Measurements from ENCODE around the gene GJA3. TPM values are rescaled to one million over a fixed set of nuclear protein-coding genes. Genes with fewer than 3 reads are reported as not detected.

The GJA3 gene
- total and polyA plus RNA-seq, 4 donors, result 0.02 to 0.05 TPM; not detected in 2

- TF ChIP-seq RXRA (IDR thresholded peaks at IDR 0.05) (no peak), CTCF (IDR thresholded peaks at IDR 0.05; ENCODE audit: low read depth, low read length, missing input control) (no peak), JUND (IDR thresholded peaks at IDR 0.05) (no peak), FOXA2 (IDR thresholded peaks at IDR 0.05) (no peak), YY1 (IDR thresholded peaks at IDR 0.05) (no peak), NR2F2 (IDR thresholded peaks at IDR 0.05) (no peak)
These were observed 55.6 kb downstream of the GJA3 start (continued) for GRCh38 chr13:20105161-20105689.

GRCh38 chr13:20102525-20103180 is 58.2 kb downstream of the GJA3 start:
- WGBS, result 57% methylated on average over 9 of the region's 9 CpGs

GRCh38 chr13:20101467-20102316 is 59.2 kb downstream of the GJA3 start:
- H3K36me3 ChIP-seq (ENCODE audit: control insufficient read depth in 4 of 4, insufficient read depth in 3 of 4, low read depth in 1 of 4, low read length in 3 of 4), result no peaks in the 10 kb centered on the region
- H3K4me1 ChIP-seq (ENCODE audit: control insufficient read depth in 4 of 4, insufficient read depth in 4 of 4, low read length in 3 of 4), result no peaks in the 10 kb centered on the region
- H3K27ac ChIP-seq (ENCODE audit: low read depth in 1 of 2, low read length in 2 of 2), result no peak overlapping the region
- no peak overlapping the region for H3K9ac ChIP-seq (ENCODE audit: low read depth in 1 of 2, low read length in 2 of 2)
- H3K27me3 ChIP-seq (ENCODE audit: control insufficient read depth in 4 of 4, insufficient read depth in 4 of 4, low read length in 3 of 4), result no peaks in the 10 kb centered on the region
- DNase-seq (ENCODE audit: low spot score), result no peak
- 58% methylated on average over 8 of the region's 8 CpGs for WGBS
- H3K4me3 ChIP-seq (ENCODE audit: low read depth in 1 of 3, low read length in 3 of 3), result no peak overlapping the region
- H3K9me3 ChIP-seq (ENCODE audit: control insufficient read depth in 4 of 4, low read length in 3 of 4), result no peaks in the 10 kb centered on the region
- TF ChIP-seq HNF4G (IDR thresholded peaks at IDR 0.05) (no peak), ATF3 (IDR thresholded peaks at IDR 0.05) (no peak), FOXA1 (IDR thresholded peaks at IDR 0.05) (no peak), FOXA2 (IDR thresholded peaks at IDR 0.05) (no peak), NR2F2 (IDR thresholded peaks at IDR 0.05) (no peak), GABPA (IDR thresholded peaks at IDR 0.05 in 1 of 2, conservative IDR thresholded peaks at IDR 0.05 in 1 of 2) (no peak), RXRA (IDR thresholded peaks at IDR 0.05) (no peak), TAF1 (conservative IDR thresholded peaks at IDR 0.05) (no peak), ZBTB33 (IDR thresholded peaks at IDR 0.05) (no peak), EGR1 (IDR thresholded peaks at IDR 0.05; ENCODE audit: low read depth in 2 of 2) (no peak), RAD21 (IDR thresholded peaks at IDR 0.05) (no peak), CTCF (IDR thresholded peaks at IDR 0.05; ENCODE audit: low read depth, low read length, missing input control) (no peak), HNF4A (conservative IDR thresholded peaks at IDR 0.05) (no peak), MAX (IDR thresholded peaks at IDR 0.05) (no peak)

More at GRCh38 chr13:20102525-20103180, 58.2 kb downstream of the GJA3 start:
- TF ChIP-seq FOXA1 (IDR thresholded peaks at IDR 0.05) (no peak), RXRA (IDR thresholded peaks at IDR 0.05) (no peak), JUND (IDR thresholded peaks at IDR 0.05) (no peak), MAX (IDR thresholded peaks at IDR 0.05) (no peak), NR2F2 (IDR thresholded peaks at IDR 0.05) (no peak), ATF3 (IDR thresholded peaks at IDR 0.05) (no peak), SP1 (IDR thresholded peaks at IDR 0.05) (no peak), GABPA (IDR thresholded peaks at IDR 0.05 in 1 of 2, conservative IDR thresholded peaks at IDR 0.05 in 1 of 2) (no peak)
- no peak overlapping the region for H3K27ac ChIP-seq (ENCODE audit: low read depth in 1 of 2, low read length in 2 of 2)
- H3K4me1 ChIP-seq (ENCODE audit: control insufficient read depth in 4 of 4, insufficient read depth in 4 of 4, low read length in 3 of 4), result no peaks in the 10 kb centered on the region
- H3K4me3 ChIP-seq (ENCODE audit: low read depth in 1 of 3, low read length in 3 of 3), result no peak overlapping the region
- no peaks in the 10 kb centered on the region for H3K9me3 ChIP-seq (ENCODE audit: control insufficient read depth in 4 of 4, low read length in 3 of 4)
- H3K9ac ChIP-seq (ENCODE audit: low read depth in 1 of 2, low read length in 2 of 2), result no peak overlapping the region
- no peaks in the 10 kb centered on the region for H3K27me3 ChIP-seq (ENCODE audit: control insufficient read depth in 4 of 4, insufficient read depth in 4 of 4, low read length in 3 of 4)
- no peak for DNase-seq (ENCODE audit: low spot score)
- H3K36me3 ChIP-seq (ENCODE audit: control insufficient read depth in 4 of 4, insufficient read depth in 3 of 4, low read depth in 1 of 4, low read length in 3 of 4), result no peaks in the 10 kb centered on the region
